HCT116 (cell line): ENCODE results near the gene ZIC5.

Source experiments
- CEBPB ChIP-seq: IDR thresholded peaks from 2 replicates; pipeline ENCODE4 v1.6.1; 2012; ENCODE audit warnings: low read depth
- CTCF ChIP-seq, 3 experiments: fragments of 200-600 bp in 1 of 3; sonication (generic) in 1 of 3; IDR thresholded peaks in 2 of 3; conservative IDR thresholded peaks in 1 of 3; 2 replicates each; pipeline ENCODE4 v1.5.1; 2012 to 2017; ENCODE audit warnings: low read depth in 2 of 3, low read length in 2 of 3, antibody characterized with exemption in 1 of 3, borderline replicate concordance in 1 of 3, control low read depth in 1 of 3, mild to moderate bottlenecking in 1 of 3, mixed read lengths in 1 of 3, mixed run types in 1 of 3, moderate library complexity in 1 of 3; ENCODE audit not compliant: insufficient read depth in 1 of 3
- EZH2 ChIP-seq: fragments of 200-600 bp; sonication (generic); IDR thresholded peaks from 2 replicates; pipeline ENCODE4 v1.6.1; 2017; ENCODE audit warnings: antibody characterized with exemption, mixed run types
- EZH2phosphoT487 ChIP-seq: fragments of 200-600 bp; IDR thresholded peaks from 2 replicates; pipeline ENCODE4 v1.6.1; 2018; ENCODE audit warnings: antibody characterized with exemption, borderline replicate concordance
- POLR2A ChIP-seq: IDR thresholded peaks from 2 replicates; pipeline ENCODE4 v1.7.0; 2011; ENCODE audit warnings: borderline replicate concordance; ENCODE audit not compliant: insufficient read depth, insufficient read length; ENCODE audit errors: extremely low read depth
- POLR2AphosphoS5 ChIP-seq: IDR thresholded peaks from 2 replicates; pipeline ENCODE4 v1.6.1; 2011; ENCODE audit warnings: mild to moderate bottlenecking, low read depth, low read length, moderate library complexity
- SP1 ChIP-seq: IDR thresholded peaks from 2 replicates; pipeline ENCODE4 v1.6.1; 2012; ENCODE audit warnings: low read depth
- YY1 ChIP-seq: IDR thresholded peaks from 2 replicates; pipeline ENCODE4 v1.6.1; 2011; ENCODE audit warnings: low read length, low read depth, moderate library complexity, mild to moderate bottlenecking; ENCODE audit not compliant: insufficient replicate concordance; ENCODE audit errors: extremely low read depth
- ZBTB33 ChIP-seq: IDR thresholded peaks from 2 replicates; pipeline ENCODE4 v1.6.1; 2011; ENCODE audit warnings: mild to moderate bottlenecking, low read length, moderate library complexity; ENCODE audit not compliant: insufficient replicate concordance; ENCODE audit errors: extremely low read depth
- ZNF274 ChIP-seq: fragments of 200-500 bp; sonication (Bioruptor generic); IDR thresholded peaks from 2 replicates; pipeline ENCODE4 v1.6.1; 2014; ENCODE audit warnings: mild to moderate bottlenecking, low read depth, low read length, inconsistent platforms

- TF ChIP-seq CEBPB (no peak), CTCF (IDR thresholded peaks at IDR 0.05 in 2 of 3, conservative IDR thresholded peaks at IDR 0.05 in 1 of 3; ENCODE audit: borderline replicate concordance in 1 of 3, insufficient read depth in 1 of 3, low read depth in 2 of 3, low read length in 2 of 3) (no peak), ZNF274 (no peak), POLR2AphosphoS5 (no peak), POLR2A (no peak), EZH2 (no peak), ZBTB33 (no peak), EZH2phosphoT487 (no peak), YY1 (no peak), SP1 (no peak)
Observed at GRCh38 chr13:99919132-99919531, 52.4 kb downstream of the ZIC5 start.
